Transverse colon (tissue), 4 donors: Measurements from ENCODE around the gene ZNF714.

Experiments
- CTCF ChIP-seq, 5 experiments: fragments of 200-600 bp in 3 of 5; fragments of 450-650 bp in 2 of 5; sonication (generic) in 3 of 5; IDR thresholded peaks; 1 replicate in 2 of 5; 2 replicates in 3 of 5; pipeline ENCODE4 v1.5.1; 2016 to 2017; ENCODE audit warnings: antibody characterized with exemption in 5 of 5, inconsistent platforms in 3 of 5, mild to moderate bottlenecking in 2 of 5, moderate library complexity in 1 of 5
- POLR2A ChIP-seq: fragments of 450-650 bp; IDR thresholded peaks from one replicate; pipeline ENCODE4 v1.6.1; 2016; ENCODE audit warnings: antibody characterized with exemption, mild to moderate bottlenecking, moderate library complexity
- POLR2AphosphoS5 ChIP-seq, 3 donors: sonication (generic); formaldehyde crosslinking; IDR thresholded peaks; one replicate each; pipeline ENCODE4 v1.6.1; 2016; ENCODE audit warnings: antibody characterized with exemption in 3 of 3

GRCh38 chr19:21094347-21095025 lies 12.5 kb downstream of the ZNF714 start:
- TF ChIP-seq CTCF (IDR thresholded peaks at IDR 0.05) = no peak
- TF ChIP-seq POLR2A = no peak
- TF ChIP-seq POLR2AphosphoS5 (IDR thresholded peaks at IDR 0.05) = no peak
